Aorta (tissue), 5 donors: ENCODE data around the gene ARID1B. TPM values are rescaled to one million over a fixed set of nuclear protein-coding genes. Genes with fewer than 3 reads are reported as not detected.

Experiments
- ATAC-seq: fragments of 200-7000 bp; cut with Tn5 transposase; one replicate; pipeline ENCODE4 v1.9.1; 2022; ENCODE audit warnings: moderate library complexity; ENCODE audit not compliant: low FRiP score
- DNase-seq, 2 donors: peaks; one replicate each; pipeline ENCODE4 v3.0.0-alpha.2; 2020
- H3K27ac ChIP-seq, 2 donors: one replicate each; pipeline ENCODE4 v1.5.1; 2013; ENCODE audit warnings: low read length in 2 of 2, mild to moderate bottlenecking in 2 of 2, moderate library complexity in 2 of 2, control low read depth in 1 of 2, inconsistent platforms in 1 of 2, low read depth in 1 of 2
- H3K27me3 ChIP-seq, 2 donors: one replicate each; pipeline ENCODE4 v1.6.1; 2013; ENCODE audit warnings: control low read depth in 1 of 2, low read length in 1 of 2, mild to moderate bottlenecking in 1 of 2, moderate library complexity in 1 of 2; ENCODE audit not compliant: insufficient read depth in 2 of 2, control insufficient read depth in 1 of 2
- H3K36me3 ChIP-seq, 2 donors: one replicate each; pipeline ENCODE4 v1.6.1; 2013; ENCODE audit warnings: control low read depth in 1 of 2, low read length in 1 of 2, mild to moderate bottlenecking in 1 of 2; ENCODE audit not compliant: insufficient read depth in 2 of 2, control insufficient read depth in 1 of 2
- H3K4me1 ChIP-seq, 2 donors: one replicate each; pipeline ENCODE4 v1.6.1; 2013; ENCODE audit warnings: low read length in 2 of 2, control low read depth in 1 of 2, mild to moderate bottlenecking in 1 of 2, moderate library complexity in 1 of 2; ENCODE audit not compliant: insufficient read depth in 2 of 2, control insufficient read depth in 1 of 2
- H3K4me3 ChIP-seq, 2 donors: one replicate each; pipeline ENCODE4 v1.5.1; 2013; ENCODE audit warnings: low read length in 2 of 2, control low read depth in 1 of 2, mild to moderate bottlenecking in 1 of 2
- H3K9me3 ChIP-seq: one replicate; pipeline ENCODE4 v1.6.1; 2013; ENCODE audit warnings: mild to moderate bottlenecking, low read length; ENCODE audit not compliant: control insufficient read depth
- WGBS, 2 donors: extraction: QIAGEN DNeasy Blood & Tissue Kit; methylation state at CpG; one replicate each; pipeline ENCODE4 v1.1.7; 2013; 5-methylcytosine and 5-hydroxymethylcytosine counted together
- intact Hi-C, 2 donors: fragments of 100-400 bp; cut with DNase I; formaldehyde crosslinking; loops; one replicate each; pipeline versions ENCODE4 v1.14.2 to v1.15.0; 2022
- polyA plus RNA-seq, 2 donors: library from polyadenylated mRNA; stranded (reverse); fragments of 200-250 nt; gene quantifications; one replicate each; pipeline ENCODE4 v1.2.3, GENCODE V29; 2013
- total RNA-seq, 2 donors: library from RNA; stranded (reverse); fragmentation: NEBNext Ultra II Directional; extraction: Animal tissue kit (Norgen Biotek cat#: 25700); gene quantifications; one replicate each; pipeline ENCODE4 v1.2.1, GENCODE V29; 2021
- donor health status: healthy with polysubstance abuse.
- donor health status: Bipolar disorder and iron deficiency.
- donor health status: DM: no; HTN: no; CAD: no.
- donor health status: DM: no; HTN: no; CAD: no.
- donor health status: DM: yes; HTN: yes; CAD: no.

Gene ARID1B
- total and polyA plus RNA-seq, 4 donors: 6.5 to 143 (median 54.5) TPM

- no peaks in the 10 kb centered on the region for H3K36me3 ChIP-seq
- DNase-seq (no peak), ATAC-seq (peak; percentile 56)
- intact Hi-C loops: no loop called here
- H3K4me1 ChIP-seq: peaks cover 0 to 2% of the 10 kb centered on the region in 2 donors
- no peaks in the 10 kb centered on the region for H3K9me3 ChIP-seq
- WGBS, 2 donors: 47 to 48% methylated on average over 6 of the region's 6 CpGs
- H3K4me3 ChIP-seq: no peak overlapping the region
- H3K27me3 ChIP-seq: no peaks in the 10 kb centered on the region
- H3K27ac ChIP-seq: no peak overlapping the region
Measured at GRCh38 chr6:157107915-157108651, 330.9 kb downstream of the ARID1B start.

- H3K36me3 ChIP-seq: no peaks in the 10 kb centered on the region
- H3K9me3 ChIP-seq: no peaks in the 10 kb centered on the region
- H3K27ac ChIP-seq: no peak overlapping the region
- H3K4me3 ChIP-seq: no peak overlapping the region
- ATAC-seq (no peak), DNase-seq (no peak)
- 86 to 90% methylated on average over 7 of the region's 7 CpGs for WGBS, 2 donors
- intact Hi-C loops: no loop called here
- peaks cover 0 to 2% of the 10 kb centered on the region in 2 donors for H3K4me1 ChIP-seq
- no peaks in the 10 kb centered on the region for H3K27me3 ChIP-seq
Measured at GRCh38 chr6:157108923-157109322, 331.7 kb downstream of the ARID1B start.

DNA sequence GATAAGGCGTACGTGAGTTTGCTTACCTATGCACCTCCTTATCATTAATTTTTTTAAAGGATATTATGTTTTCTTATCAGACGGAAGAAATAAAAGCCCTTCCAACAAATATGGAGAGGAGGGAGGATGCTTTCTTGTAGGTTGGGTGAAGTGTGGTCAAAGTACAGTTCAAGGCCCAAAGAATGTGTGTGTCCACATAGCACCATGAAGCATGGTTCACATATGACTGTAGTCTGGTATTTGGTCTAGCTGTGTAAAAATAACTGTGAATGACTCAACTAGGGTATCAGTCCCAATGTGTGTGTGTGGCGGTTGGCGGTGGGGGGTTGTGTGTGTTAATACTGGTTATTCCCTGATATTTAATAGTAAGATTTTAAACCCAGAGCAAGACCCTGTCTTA is 333.4 kb downstream of the ARID1B start:
- H3K27ac ChIP-seq: no peak overlapping the region
- H3K27me3 ChIP-seq: no peaks in the 10 kb centered on the region
- 93 to 95% methylated on average over 5 of the region's 5 CpGs for WGBS, 2 donors
- ATAC-seq (no peak), DNase-seq (no peak)
- peaks cover 0 to 3% of the 10 kb centered on the region in 2 donors for H3K36me3 ChIP-seq
- H3K4me1 ChIP-seq: peaks cover 0 to 2% of the 10 kb centered on the region in 2 donors
- no peak overlapping the region for H3K4me3 ChIP-seq
- intact Hi-C loops: no loop called here
- no peaks in the 10 kb centered on the region for H3K9me3 ChIP-seq

- ATAC-seq: no peak
- DNase-seq: no peak
- H3K9me3 ChIP-seq: no peaks in the 10 kb centered on the region
- peaks cover 0 to 3% of the 10 kb centered on the region in 2 donors for H3K36me3 ChIP-seq
- intact Hi-C loops: no loop called here
- no peak overlapping the region for H3K27ac ChIP-seq
- no peaks in the 10 kb centered on the region for H3K4me1 ChIP-seq
- no peak overlapping the region for H3K4me3 ChIP-seq
- 93 to 96% methylated on average over 4 of the region's 4 CpGs for WGBS, 2 donors
- no peaks in the 10 kb centered on the region for H3K27me3 ChIP-seq
Measured at GRCh38 chr6:157113389-157113788, 336.2 kb downstream of the ARID1B start.

GRCh38 chr6:157116426-157116825 is 339.2 kb downstream of the ARID1B start:
- 78 to 88% methylated on average over 3 of the region's 3 CpGs for WGBS, 2 donors
- intact Hi-C loops: no loop called here
- H3K4me1 ChIP-seq: no peaks in the 10 kb centered on the region
- no peak for ATAC-seq
- no peaks in the 10 kb centered on the region for H3K27me3 ChIP-seq
- H3K36me3 ChIP-seq: peaks cover 0 to 3% of the 10 kb centered on the region in 2 donors
- no peak overlapping the region for H3K4me3 ChIP-seq
- no peak overlapping the region for H3K27ac ChIP-seq
- H3K9me3 ChIP-seq: no peaks in the 10 kb centered on the region
- DNase-seq: no peak

GRCh38 chr6:157117431-157118095 is 340.4 kb downstream of the ARID1B start:
- no peak for ATAC-seq
- no peaks in the 10 kb centered on the region for H3K9me3 ChIP-seq
- H3K27me3 ChIP-seq: no peaks in the 10 kb centered on the region
- H3K27ac ChIP-seq: no peak overlapping the region
- peaks cover 0 to 3% of the 10 kb centered on the region in 2 donors for H3K36me3 ChIP-seq
- no peak for DNase-seq
- H3K4me3 ChIP-seq: no peak overlapping the region
- intact Hi-C loops: no loop called here
- WGBS, 2 donors: 90% methylated on average over 6 of the region's 6 CpGs
- no peaks in the 10 kb centered on the region for H3K4me1 ChIP-seq

- intact Hi-C loops: no loop called here
- Histone ChIP-seq H3K36me3 (peaks cover 0 to 5% of the 10 kb centered on the region in 2 donors), H3K27ac (no peak overlapping the region), H3K27me3 (no peaks in the 10 kb centered on the region), H3K4me1 (no peaks in the 10 kb centered on the region), H3K9me3 (no peaks in the 10 kb centered on the region), H3K4me3 (no peak overlapping the region)
- WGBS, 2 donors: 89 to 96% methylated on average over 3 of the region's 3 CpGs
- no peak for DNase-seq
- no peak for ATAC-seq
Measured at GRCh38 chr6:157119502-157120027, 342.4 kb downstream of the ARID1B start.

GRCh38 chr6:157120534-157121232 is 343.5 kb downstream of the ARID1B start:
- Histone ChIP-seq H3K4me3 (no peak overlapping the region), H3K27ac (no peak overlapping the region), H3K9me3 (no peaks in the 10 kb centered on the region), H3K36me3 (peaks cover 0 to 2% of the 10 kb centered on the region in 2 donors), H3K4me1 (no peaks in the 10 kb centered on the region), H3K27me3 (no peaks in the 10 kb centered on the region)
- no peak for DNase-seq
- intact Hi-C loops: no loop called here
- ATAC-seq: no peak
- WGBS, 2 donors: 68 to 71% methylated on average over 10 of the region's 10 CpGs
